Esophagus muscularis mucosa (tissue), 3 donors: ENCODE data around the gene TMEM108.

Source experiments
- CTCF ChIP-seq, 3 experiments: fragments of 200-600 bp in 2 of 3; fragments of 450-650 bp in 1 of 3; sonication (generic) in 2 of 3; IDR thresholded peaks; one replicate each; pipeline ENCODE4 v1.5.1; 2017 to 2019; ENCODE audit warnings: antibody characterized with exemption in 3 of 3, mild to moderate bottlenecking in 2 of 3, moderate library complexity in 1 of 3
- POLR2A ChIP-seq: fragments of 450-650 bp; IDR thresholded peaks from one replicate; pipeline ENCODE4 v1.6.1; 2017; ENCODE audit warnings: antibody characterized with exemption, moderate library complexity, mild to moderate bottlenecking, low read depth
- POLR2AphosphoS5 ChIP-seq, 2 donors: sonication (generic); formaldehyde crosslinking; IDR thresholded peaks; one replicate each; pipeline ENCODE4 v1.6.1; 2017; ENCODE audit warnings: antibody characterized with exemption in 2 of 2

GRCh38 chr3:133159498-133160475 lies 121.6 kb downstream of the TMEM108 start:
- TF ChIP-seq POLR2AphosphoS5 (IDR thresholded peaks at IDR 0.05) (no peak), CTCF (IDR thresholded peaks at IDR 0.05) (no peak), POLR2A (no peak)
